HEK293T (cell line): ENCODE data around the gene CORO1C.

Experiments used
- CTCF ChIA-PET: fragments of 350-600 bp; formaldehyde crosslinking; extraction: SDS; loops from one replicate; lab custom pipeline; 2021; ENCODE audit warnings: antibody characterized with exemption, inconsistent platforms; lab: Yijun Ruan, JAX
- POLR2A ChIA-PET: fragments of 350-600 bp; formaldehyde crosslinking; extraction: SDS; loops from one replicate; lab custom pipeline; 2020; ENCODE audit warnings: antibody characterized with exemption, inconsistent platforms; lab: Yijun Ruan, JAX
- DNase-seq: peaks from one replicate; pipeline ENCODE4 v3.0.0; 2012; ENCODE audit warnings: mixed read lengths; ENCODE audit errors: extremely low spot score
- ARNT ChIP-seq: fragments of 450-650 bp; IDR thresholded peaks from 2 replicates; pipeline ENCODE4 v1.6.1; 2017; ENCODE audit warnings: mild to moderate bottlenecking
- BHLHE40 ChIP-seq: fragments of 450-650 bp; IDR thresholded peaks from 2 replicates; pipeline ENCODE4 v1.6.1; 2016; ENCODE audit warnings: mild to moderate bottlenecking, moderate library complexity, borderline replicate concordance
- CTBP1 ChIP-seq: fragments of 450-650 bp; IDR thresholded peaks from 2 replicates; pipeline ENCODE4 v1.6.1; 2016; ENCODE audit warnings: borderline replicate concordance
- ELF4 ChIP-seq: fragments of 450-650 bp; IDR thresholded peaks from 2 replicates; pipeline ENCODE4 v1.6.1; 2017; ENCODE audit warnings: antibody characterized with exemption
- FOXA1 ChIP-seq: fragments of 450-650 bp; IDR thresholded peaks from 2 replicates; pipeline ENCODE4 v1.6.1; 2016; ENCODE audit warnings: mild to moderate bottlenecking
- FOXK2 ChIP-seq: fragments of 450-650 bp; IDR thresholded peaks from 2 replicates; pipeline ENCODE4 v1.6.1; 2016; ENCODE audit warnings: mild to moderate bottlenecking
- FOXM1 ChIP-seq: fragments of 450-650 bp; IDR thresholded peaks from 2 replicates; pipeline ENCODE4 v1.6.1; 2017; ENCODE audit warnings: mild to moderate bottlenecking, borderline replicate concordance
- HDGF ChIP-seq: fragments of 450-650 bp; IDR thresholded peaks from 2 replicates; pipeline ENCODE4 v1.6.1; 2017; ENCODE audit warnings: antibody characterized with exemption, borderline replicate concordance
- L3MBTL2 ChIP-seq: fragments of 450-650 bp; conservative IDR thresholded peaks from 2 replicates; pipeline ENCODE4 v1.6.1; 2016; ENCODE audit warnings: mild to moderate bottlenecking
- LEF1 ChIP-seq: fragments of 450-650 bp; IDR thresholded peaks from 2 replicates; pipeline ENCODE4 v1.6.1; 2017; ENCODE audit warnings: mild to moderate bottlenecking, borderline replicate concordance
- NFRKB ChIP-seq: fragments of 450-650 bp; IDR thresholded peaks from 2 replicates; pipeline ENCODE4 v1.6.1; 2016; ENCODE audit warnings: mild to moderate bottlenecking, moderate library complexity
- PKNOX1 ChIP-seq: fragments of 450-650 bp; IDR thresholded peaks from 2 replicates; pipeline ENCODE4 v1.6.1; 2016
- SP1 ChIP-seq: fragments of 450-650 bp; IDR thresholded peaks from 2 replicates; pipeline ENCODE4 v1.6.1; 2017
- SUZ12 ChIP-seq: fragments of 450-650 bp; IDR thresholded peaks from 2 replicates; pipeline ENCODE4 v1.6.1; 2016; ENCODE audit warnings: mild to moderate bottlenecking
- TARDBP ChIP-seq: fragments of 450-650 bp; IDR thresholded peaks from 2 replicates; pipeline ENCODE4 v1.6.1; 2016
- ZNF384 ChIP-seq: fragments of 450-650 bp; IDR thresholded peaks from 2 replicates; pipeline ENCODE4 v1.6.1; 2016

The CORO1C gene

DNA sequence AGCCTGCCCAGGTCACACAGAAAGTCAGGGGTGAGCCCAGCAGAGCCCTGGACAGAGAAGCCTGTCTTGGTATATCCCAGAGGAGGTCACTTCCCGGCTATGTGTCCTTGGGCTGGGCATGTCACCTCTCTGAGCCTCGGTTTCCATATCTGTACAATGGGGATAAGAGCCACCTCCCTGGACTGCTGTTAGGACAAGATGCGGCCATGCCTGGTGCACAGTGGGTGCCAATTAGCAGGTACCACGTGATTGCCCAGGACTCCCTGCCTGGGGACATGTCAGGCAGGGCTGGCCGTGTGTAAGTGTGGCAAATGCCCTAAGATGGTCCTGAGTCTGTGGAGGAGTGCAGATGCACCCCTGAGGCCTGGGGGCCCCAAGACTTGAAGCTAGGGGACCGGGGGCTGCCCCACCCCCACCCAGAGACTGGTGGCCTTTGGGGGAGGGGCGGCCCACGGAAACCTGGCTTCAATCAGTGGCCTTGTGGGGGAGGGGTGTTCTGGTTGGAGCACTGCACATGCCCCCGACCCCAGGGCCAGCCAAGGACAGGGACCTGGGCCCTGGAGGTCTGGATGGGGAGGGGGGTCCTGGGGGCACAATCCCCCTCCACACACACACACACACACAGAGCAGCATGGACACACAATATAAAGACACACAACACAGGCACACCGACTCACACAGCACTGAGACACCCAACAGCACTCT lies 134.3 kb downstream of the CORO1C start:
- DNase-seq, result no peak
- POLR2A ChIA-PET, result no interaction called here
- CTCF ChIA-PET, result no interaction called here
- TF ChIP-seq ARNT (no peak), PKNOX1 (no peak), NFRKB (no peak), BHLHE40 (no peak), HDGF (no peak), SP1 (no peak), LEF1 (no peak), FOXK2 (no peak), L3MBTL2 (no peak)

DNA sequence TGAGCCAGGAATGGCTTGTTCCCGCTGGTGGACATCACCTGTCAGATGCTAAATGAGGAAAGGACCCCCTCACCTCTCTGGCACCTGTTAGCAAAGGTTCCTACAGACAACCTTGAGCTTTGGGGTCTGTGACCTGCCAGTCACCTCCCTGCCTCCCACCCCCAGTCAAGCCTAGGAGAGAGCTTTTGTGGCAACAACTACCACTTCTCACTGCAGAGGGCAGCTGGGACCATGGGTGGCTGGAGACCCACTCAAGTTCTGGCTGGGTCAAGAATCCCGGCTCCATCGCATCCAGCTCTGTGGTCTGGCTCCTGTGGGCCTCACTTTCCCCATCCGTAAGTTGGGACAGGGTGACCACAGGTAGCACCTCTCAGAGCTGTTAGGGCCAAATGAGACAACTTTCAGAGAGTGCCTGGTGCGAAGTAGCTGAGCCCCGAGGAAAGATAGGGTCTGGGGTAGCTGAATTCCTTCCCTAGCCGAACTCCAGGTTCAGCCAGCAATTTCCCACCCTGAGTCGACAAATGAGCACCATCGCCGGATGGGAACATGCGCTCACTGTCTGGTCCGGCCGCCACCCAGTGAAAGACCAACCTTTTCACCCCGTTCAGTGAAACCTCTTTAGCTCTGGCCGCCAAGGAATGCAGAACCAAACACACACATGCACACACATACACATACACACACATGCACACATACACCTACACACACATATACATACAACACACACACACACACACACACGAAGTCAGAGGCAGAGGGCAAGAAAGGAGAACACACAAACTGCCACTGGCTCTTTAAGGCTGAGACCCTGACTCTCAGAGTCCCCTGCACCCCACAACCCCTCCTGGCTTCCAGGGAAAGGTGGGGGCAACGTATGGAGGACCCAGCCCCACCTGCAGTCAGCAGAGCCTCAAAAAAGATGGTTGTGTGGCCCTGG lies 135.3 kb downstream of the CORO1C start:
- DNase-seq, result no peak
- ChIA-PET CTCF (no interaction called here), POLR2A (interaction anchor here (1.5 kb wide), 1 partner anchor 33 kb away, joined by 5 read pairs; the partner anchor contains the start of gene ISCU)
- TF ChIP-seq FOXK2 (no peak), CTBP1 (no peak), L3MBTL2 (no peak), TARDBP (no peak), FOXM1 (no peak), ZNF384 (no peak), FOXA1 (no peak), NFRKB (no peak), HDGF (no peak), BHLHE40 (no peak), SUZ12 (no peak), LEF1 (no peak), ELF4 (no peak), SP1 (no peak), PKNOX1 (no peak), ARNT (no peak)
